Upper lobe of left lung (tissue), 6 donors: Measurements from ENCODE around the gene PPIA. TPM values are rescaled to one million over a fixed set of nuclear protein-coding genes. Genes with fewer than 3 reads are reported as not detected.
A peak's percentile ranks its signal among the peaks of the same experiment; 100 is the strongest.

ENCODE experiments used
- ATAC-seq, 2 donors: fragments of 200-7000 bp; cut with Tn5 transposase; one replicate each; pipeline ENCODE4 v1.9.1; 2022; ENCODE audit warnings: mild to moderate bottlenecking in 2 of 2, moderate library complexity in 2 of 2; ENCODE audit not compliant: low FRiP score in 2 of 2
- DNase-seq, 2 donors: peaks; one replicate each; pipeline ENCODE4 v3.0.0-alpha.2; 2019 to 2020
- H3K27ac ChIP-seq, 4 donors: fragments of 200-600 bp; sonication (generic); one replicate each; pipeline ENCODE4 v1.5.1; 2016 to 2019
- H3K27me3 ChIP-seq, 4 donors: fragments of 200-600 bp; sonication (generic); one replicate each; pipeline ENCODE4 v1.5.1; 2017 to 2019
- H3K36me3 ChIP-seq, 4 donors: fragments of 200-600 bp; sonication (generic); one replicate each; pipeline ENCODE4 v1.5.1; 2016 to 2019
- H3K4me1 ChIP-seq, 4 donors: fragments of 200-600 bp; sonication (generic); one replicate each; pipeline ENCODE4 v1.5.1; 2018 to 2019
- H3K4me3 ChIP-seq, 4 donors: fragments of 200-600 bp; sonication (generic); one replicate each; pipeline ENCODE4 v1.5.1; 2017 to 2019; ENCODE audit warnings: mild to moderate bottlenecking in 2 of 4, moderate library complexity in 1 of 4
- H3K9me3 ChIP-seq, 4 donors: fragments of 200-600 bp; sonication (generic); one replicate each; pipeline ENCODE4 v1.5.1; 2018 to 2019
- CTCF ChIP-seq, 6 experiments: fragments of 450-650 bp in 4 of 6; fragments of 200-600 bp in 2 of 6; sonication (generic) in 2 of 6; IDR thresholded peaks; one replicate each; pipeline ENCODE4 v1.5.1; 2016 to 2019; ENCODE audit warnings: antibody characterized with exemption in 6 of 6
- EP300 ChIP-seq, 4 donors: sonication (generic); formaldehyde crosslinking; IDR thresholded peaks; one replicate each; pipeline ENCODE4 v1.5.1; 2017; ENCODE audit warnings: antibody characterized with exemption in 4 of 4, control low read depth in 2 of 4
- POLR2A ChIP-seq, 4 donors: fragments of 450-650 bp; IDR thresholded peaks; one replicate each; pipeline ENCODE4 v1.5.1; 2016 to 2017; ENCODE audit warnings: antibody characterized with exemption in 4 of 4, mild to moderate bottlenecking in 2 of 4
- POLR2AphosphoS5 ChIP-seq, 2 donors: sonication (generic); formaldehyde crosslinking; IDR thresholded peaks; one replicate each; pipeline ENCODE4 v1.5.1; 2017; ENCODE audit warnings: antibody characterized with exemption in 2 of 2
- WGBS, 2 donors: methylation state at CpG; one replicate each; pipeline ENCODE4 v1.1.5; 2017 to 2018; 5-methylcytosine and 5-hydroxymethylcytosine counted together
- total RNA-seq, 6 donors: library from RNA; depleted of rRNA in 4 of 6; stranded (reverse); fragments of >200 nt in 4 of 6; gene quantifications; one replicate each; pipeline versions ENCODE4 v1.1.0 to v1.2.1, GENCODE V29; 2016 to 2021
- donor health status: DM: no; HTN: no; CAD: no; lungs with moderate emphysema.
- donor health status: DM: no; HTN: yes; CAD: no; lungs with severe emphysema.

Gene PPIA
- total RNA-seq, 6 donors from 2014 or later = 351 to 1,606 (median 1,253) TPM

- H3K4me1 ChIP-seq = peaks cover 35 to 55% (median 47%) of the 10 kb centered on the region in 4 donors
- ATAC-seq (peak in 1 of 2 donors; percentile 14), DNase-seq (peak in 1 of 2 donors; percentile 42)
- no peak overlapping the region for H3K4me3 ChIP-seq
- TF ChIP-seq EP300 (IDR thresholded peaks at IDR 0.05) = no peak
- TF ChIP-seq POLR2A (IDR thresholded peaks at IDR 0.05) = no peak
- TF ChIP-seq POLR2AphosphoS5 (IDR thresholded peaks at IDR 0.05) = no peak
- no peak for TF ChIP-seq CTCF (IDR thresholded peaks at IDR 0.05)
- peaks cover 19 to 47% (median 40%) of the 10 kb centered on the region in 4 donors for H3K36me3 ChIP-seq
- peak overlapping the region; percentile 41 to 54 (median 51) for H3K27ac ChIP-seq
- H3K9me3 ChIP-seq = no peaks in the 10 kb centered on the region
- 50 to 70% methylated on average over 10 to 13 of the region's 17 CpGs for WGBS, 2 donors
- H3K27me3 ChIP-seq = no peaks in the 10 kb centered on the region
These were observed 40.5 kb upstream of the PPIA start for GRCh38 chr7:44755698-44756627.

- H3K4me3 ChIP-seq = no peak overlapping the region
- 97% methylated on average over 10 of the region's 12 CpGs; no CpG with 5 or more reads in 1 of the 2 donors for WGBS, 2 donors
- H3K36me3 ChIP-seq = peaks cover 27 to 54% (median 49%) of the 10 kb centered on the region in 4 donors
- no peaks in the 10 kb centered on the region for H3K9me3 ChIP-seq
- ATAC-seq = no peak
- H3K27ac ChIP-seq = peak overlapping the region in 3 of 4 donors; percentile 41 to 54 (median 54)
- H3K27me3 ChIP-seq = no peaks in the 10 kb centered on the region
- peak in 1 of 2 donors; percentile 46 for DNase-seq
- TF ChIP-seq CTCF (IDR thresholded peaks at IDR 0.05) = no peak
- TF ChIP-seq POLR2A (IDR thresholded peaks at IDR 0.05) = no peak
- peaks cover 27 to 48% (median 38%) of the 10 kb centered on the region in 4 donors for H3K4me1 ChIP-seq
These were observed 39.6 kb upstream of the PPIA start for GRCh38 chr7:44756904-44757303.

GRCh38 chr7:44757311-44757710 is 39.2 kb upstream of the PPIA start:
- TF ChIP-seq CTCF (IDR thresholded peaks at IDR 0.05) = no peak
- DNase-seq = peak in 1 of 2 donors; percentile 68
- peak overlapping the region in 1 of 4 donors; percentile 34 for H3K27ac ChIP-seq
- H3K27me3 ChIP-seq = no peaks in the 10 kb centered on the region
- peak in 1 of 2 donors; percentile 20 for ATAC-seq
- WGBS, 2 donors = 17 to 76% methylated on average over 4 to 9 of the region's 10 CpGs
- H3K4me3 ChIP-seq = no peak overlapping the region
- no peaks in the 10 kb centered on the region for H3K9me3 ChIP-seq
- H3K4me1 ChIP-seq = peaks cover 26 to 45% (median 36%) of the 10 kb centered on the region in 4 donors
- H3K36me3 ChIP-seq = peaks cover 27 to 58% (median 52%) of the 10 kb centered on the region in 4 donors

GRCh38 chr7:44757739-44758138 is 38.7 kb upstream of the PPIA start:
- WGBS, 2 donors = 90 to 94% methylated on average over 7 of the region's 7 CpGs
- no peak overlapping the region for H3K4me3 ChIP-seq
- peaks cover 26 to 41% (median 34%) of the 10 kb centered on the region in 4 donors for H3K4me1 ChIP-seq
- DNase-seq (no peak), ATAC-seq (no peak)
- H3K27me3 ChIP-seq = no peaks in the 10 kb centered on the region
- H3K36me3 ChIP-seq = peaks cover 27 to 62% (median 56%) of the 10 kb centered on the region in 4 donors
- peak overlapping the region in 1 of 4 donors; percentile 34 for H3K27ac ChIP-seq
- TF ChIP-seq CTCF (IDR thresholded peaks at IDR 0.05) (no peak), EP300 (IDR thresholded peaks at IDR 0.05) (no peak), POLR2A (IDR thresholded peaks at IDR 0.05) (no peak), POLR2AphosphoS5 (IDR thresholded peaks at IDR 0.05) (no peak)
- no peaks in the 10 kb centered on the region for H3K9me3 ChIP-seq
